Activated CD4-positive, alpha-beta T cell treated with anti-CD3 and anti-CD28 coated beads, Interleukin-2, Interleukin-6, amounts not matched to agents 100 ng/mL and 50 ng/mL, durations not matched to agents 16 hours and 8 hours (primary cell): ENCODE measurements around the gene SRP19.
"Not testable (repeated sequence)": the region's sequence is repeated elsewhere in the genome, so short reads cannot be mapped to it uniquely, and the experiment has no call there.

ENCODE experiments used
- DNase-seq: peaks from one replicate; pipeline ENCODE4 v3.0.0-alpha.2; 2020

SRP19 gene

GRCh38 chr5:112860929-112861637 lies at the start of gene SRP19:
TSS of gene SRP19 (plus strand) at chr5:112861287. CDS start at chr5:112861377, 90 bp downstream.
- DNase-seq = peak; percentile 96

DNA sequence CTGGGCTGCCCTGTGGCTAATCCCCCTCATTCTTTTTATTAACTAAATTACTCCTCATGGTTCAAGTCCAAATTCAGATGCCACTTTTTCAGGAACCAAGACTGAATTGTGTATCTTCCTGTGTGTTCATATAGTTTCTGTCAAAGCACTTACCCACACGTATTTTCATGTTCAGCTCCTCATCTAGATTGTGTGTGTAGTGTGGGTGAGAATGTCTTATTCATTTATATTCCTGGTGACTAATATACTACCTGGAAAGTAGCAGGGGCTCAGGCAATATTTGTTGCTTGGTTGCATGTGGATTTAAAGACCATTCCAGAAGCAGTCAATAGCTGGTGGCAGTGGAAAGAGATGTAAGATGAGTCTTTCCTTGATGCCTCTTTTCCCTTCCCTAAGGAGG lies 48.5 kb upstream of the SRP19 start:
- DNase-seq = peak; percentile 2

DNA sequence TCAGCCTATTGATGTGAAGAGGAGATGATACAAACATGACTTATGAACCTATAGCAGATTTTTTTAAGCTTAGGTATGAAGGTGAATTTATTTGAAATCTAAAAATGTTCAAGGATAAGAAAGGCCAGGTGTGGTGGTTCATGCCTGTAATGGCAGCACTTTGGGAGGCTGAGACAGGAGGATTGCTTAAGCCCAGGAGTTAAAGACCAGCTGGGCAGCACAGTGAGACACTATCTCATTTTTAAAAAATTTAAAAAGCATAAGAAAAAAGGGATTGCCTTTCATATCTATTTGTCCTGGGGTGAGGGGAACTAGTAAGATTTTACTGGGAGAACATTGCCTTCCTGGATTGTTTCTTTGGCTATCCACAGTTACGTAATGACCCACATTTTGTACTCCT lies 40.8 kb upstream of the SRP19 start:
- DNase-seq = no peak

GRCh38 chr5:112822456-112822855 lies 38.6 kb upstream of the SRP19 start:
- no peak for DNase-seq

DNA sequence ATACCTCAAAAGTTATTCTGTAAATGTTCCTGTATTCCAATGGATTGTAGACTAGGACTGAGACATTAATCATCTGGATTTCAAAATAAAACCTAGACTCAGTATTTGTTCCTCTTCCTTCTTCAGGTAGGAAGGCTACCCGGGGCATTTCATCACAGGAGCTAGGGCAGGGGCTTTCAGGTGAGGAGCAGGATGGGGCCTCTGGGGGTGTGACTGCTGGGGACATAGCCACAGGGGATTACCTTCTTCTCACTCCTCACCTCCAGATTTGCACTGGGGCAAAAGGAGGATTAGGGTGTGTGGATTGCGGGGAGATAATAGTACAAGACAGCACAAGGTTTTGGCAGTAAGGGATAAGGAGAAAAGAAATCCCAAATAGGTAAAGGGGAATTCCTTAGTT lies 37.9 kb upstream of the SRP19 start:
- DNase-seq = no peak

DNA sequence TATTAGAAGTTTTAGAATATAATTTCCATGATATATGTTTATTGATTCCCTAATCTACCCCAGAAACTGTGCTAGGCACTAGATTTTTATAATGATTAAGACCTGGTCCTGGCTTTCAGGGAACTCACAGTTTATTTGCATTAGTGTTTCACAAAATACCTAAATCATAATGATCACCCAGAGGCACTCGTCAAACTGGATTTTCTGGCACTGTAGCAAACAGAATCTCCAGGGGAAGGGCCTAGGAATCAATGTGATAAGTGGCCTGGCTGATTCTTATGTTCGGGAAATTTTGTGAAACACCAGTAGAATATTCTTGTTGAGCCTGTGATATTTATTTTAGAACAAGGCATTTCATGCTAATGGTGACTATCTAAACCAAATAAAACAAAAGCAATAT lies 37.4 kb upstream of the SRP19 start:
- DNase-seq = no peak

DNA sequence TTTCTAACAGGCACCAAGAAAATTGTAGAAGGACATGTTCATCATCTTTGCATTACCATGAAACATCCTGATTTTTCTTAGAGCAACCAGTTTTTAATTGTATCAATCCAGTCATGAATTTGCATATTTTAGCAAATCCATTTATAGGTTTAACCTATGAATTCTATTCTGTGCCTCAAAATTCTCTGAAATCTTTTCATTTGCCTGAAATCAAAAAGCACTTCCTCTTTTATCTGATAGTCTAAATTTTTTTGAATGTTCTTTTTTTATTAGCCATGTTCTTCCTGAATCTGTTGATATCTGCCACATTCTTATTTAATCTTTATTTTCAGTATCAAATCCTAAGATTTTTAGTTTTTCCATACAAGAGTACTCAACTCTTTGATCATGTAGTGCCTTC lies 36.9 kb upstream of the SRP19 start:
- DNase-seq = no peak

GRCh38 chr5:112830378-112830777 lies 30.7 kb upstream of the SRP19 start:
- no peak for DNase-seq

DNA sequence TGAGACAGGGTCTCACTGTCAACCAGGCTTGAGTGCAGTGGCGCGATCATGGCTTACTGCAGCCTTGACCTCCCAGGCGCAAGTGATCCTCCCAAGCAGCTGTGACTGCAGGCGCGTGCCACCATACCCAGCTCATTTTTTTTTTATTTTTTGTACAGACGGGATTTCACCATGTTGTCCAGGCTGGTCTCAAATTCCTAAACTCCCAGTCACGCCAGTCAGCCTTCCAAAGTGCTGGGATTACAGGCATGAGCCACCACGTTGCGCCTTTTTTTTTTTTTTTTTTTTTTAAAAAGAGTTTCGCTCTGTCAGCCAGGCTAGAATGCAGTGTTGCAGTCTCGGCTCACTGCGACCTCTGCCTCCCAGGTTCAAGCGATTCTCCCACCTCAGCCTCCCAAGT lies 27.1 kb upstream of the SRP19 start:
- DNase-seq = no peak

- DNase-seq = no peak
These were observed 16.6 kb upstream of the SRP19 start for GRCh38 chr5:112844489-112844888.

DNA sequence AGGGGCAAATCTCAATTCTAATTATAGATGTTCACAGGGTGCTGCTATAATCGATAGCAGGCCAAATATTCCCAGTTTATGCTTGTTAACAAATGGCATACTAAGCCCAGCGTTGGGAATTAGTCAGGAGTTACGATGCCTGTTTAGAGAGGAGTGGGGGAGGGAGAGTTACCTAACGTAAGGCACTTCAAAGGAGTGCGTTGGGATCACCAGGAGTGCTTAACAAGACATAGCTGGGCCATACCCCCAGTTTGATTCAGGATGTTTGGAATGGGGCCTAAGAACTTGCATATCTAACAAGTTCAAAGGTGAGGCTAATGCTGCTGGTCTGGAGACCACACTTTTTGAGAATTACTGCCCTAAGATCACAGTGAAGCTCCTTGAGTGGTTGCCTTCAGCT lies 14.5 kb upstream of the SRP19 start:
- no peak for DNase-seq

GRCh38 chr5:112847306-112847705 lies 13.8 kb upstream of the SRP19 start:
- no peak for DNase-seq

DNA sequence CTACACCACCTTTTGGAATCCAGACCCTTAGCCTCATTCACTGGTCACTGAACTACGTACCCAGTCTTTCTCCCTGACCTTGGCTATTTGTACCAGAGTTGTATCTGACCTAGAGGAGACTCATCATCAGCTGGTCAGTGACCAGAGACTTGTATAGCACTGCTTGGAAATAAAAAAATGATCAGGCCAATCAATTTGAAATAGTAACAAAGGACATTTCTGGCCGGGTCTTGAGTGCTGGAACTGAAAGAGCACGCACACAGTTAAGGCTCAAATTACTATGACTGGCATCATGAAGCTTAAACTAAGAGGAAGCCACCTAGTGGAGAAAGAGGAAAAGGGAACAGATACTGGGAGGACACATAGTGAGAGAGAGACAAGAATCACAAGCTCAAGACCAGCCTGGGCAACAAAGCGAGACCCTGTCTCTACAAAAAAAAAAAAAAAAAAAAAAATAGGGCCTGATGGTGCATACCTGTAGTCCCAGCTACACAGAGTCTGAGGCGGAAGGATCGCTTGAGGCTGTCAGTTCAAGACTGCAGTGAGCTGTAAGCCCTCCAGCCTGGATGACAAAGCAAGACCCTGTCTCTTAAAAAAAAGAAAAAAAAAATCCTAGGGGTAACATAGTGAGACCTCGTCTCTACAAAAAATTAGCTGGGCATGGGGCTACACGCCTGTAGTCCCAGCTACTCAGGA lies 12.8 kb upstream of the SRP19 start:
- peak; percentile 70 for DNase-seq

DNA sequence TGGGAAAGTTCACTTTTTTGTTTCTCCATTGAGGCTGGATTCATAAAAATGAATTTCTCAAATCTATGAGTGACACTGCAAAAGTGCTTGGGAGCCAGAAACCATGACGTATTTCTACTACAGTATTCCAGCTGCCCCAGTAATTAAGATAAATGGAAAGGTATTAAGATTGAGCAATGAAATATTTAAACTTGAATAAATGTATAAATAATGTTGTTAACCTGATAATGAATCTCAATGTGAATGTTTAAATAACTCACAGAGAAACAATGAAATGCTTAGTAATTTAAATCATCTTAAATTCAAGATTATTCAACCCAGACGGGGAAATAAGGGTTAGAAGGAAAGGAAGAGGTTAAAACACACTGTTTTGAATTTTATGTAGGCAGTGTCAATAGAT lies 11.2 kb upstream of the SRP19 start:
- no peak for DNase-seq

DNA sequence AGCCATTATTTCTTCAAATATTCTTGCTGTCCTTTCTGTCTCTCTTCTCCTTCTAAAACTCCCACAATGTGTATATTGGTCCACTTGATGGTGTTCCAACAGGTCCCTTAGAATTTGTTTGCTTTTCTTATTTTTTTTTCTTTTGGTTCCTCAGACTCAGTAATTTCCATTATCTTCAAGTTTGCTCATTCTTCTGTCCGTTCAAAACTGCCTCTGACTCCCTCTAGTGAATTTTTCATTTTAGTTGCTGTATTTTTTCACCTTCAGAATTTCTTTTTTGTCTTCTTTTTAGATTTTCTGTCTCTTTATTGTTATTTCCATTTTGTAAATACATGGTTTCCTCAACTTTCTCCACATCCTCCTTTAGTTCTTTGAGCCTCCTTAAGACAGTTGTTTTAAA lies 6.4 kb upstream of the SRP19 start:
- no peak for DNase-seq

- DNase-seq = no peak
These were observed 3.2 kb upstream of the SRP19 start for GRCh38 chr5:112857866-112858265.

- DNase-seq = not testable (repeated sequence)
These were observed 537 bp upstream of the SRP19 start for GRCh38 chr5:112860571-112860928.

DNA sequence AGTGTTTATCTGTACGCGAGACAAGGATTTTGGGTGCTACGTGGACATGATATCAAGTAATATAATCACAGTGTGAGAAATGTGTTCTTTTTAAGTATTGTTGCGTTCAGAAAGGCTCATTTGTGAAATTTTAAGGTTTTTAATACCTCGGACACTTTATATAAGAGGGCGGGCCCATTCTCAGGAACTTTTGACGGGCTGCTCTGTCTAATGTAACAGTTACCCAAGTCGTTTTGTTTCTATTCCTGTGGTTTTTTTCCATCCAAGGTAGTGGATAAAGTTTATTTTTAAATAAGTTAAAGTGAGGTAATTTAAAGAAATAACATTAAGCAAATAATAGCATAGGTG lies 525 bp downstream of the SRP19 start:
- DNase-seq = no peak

DNA sequence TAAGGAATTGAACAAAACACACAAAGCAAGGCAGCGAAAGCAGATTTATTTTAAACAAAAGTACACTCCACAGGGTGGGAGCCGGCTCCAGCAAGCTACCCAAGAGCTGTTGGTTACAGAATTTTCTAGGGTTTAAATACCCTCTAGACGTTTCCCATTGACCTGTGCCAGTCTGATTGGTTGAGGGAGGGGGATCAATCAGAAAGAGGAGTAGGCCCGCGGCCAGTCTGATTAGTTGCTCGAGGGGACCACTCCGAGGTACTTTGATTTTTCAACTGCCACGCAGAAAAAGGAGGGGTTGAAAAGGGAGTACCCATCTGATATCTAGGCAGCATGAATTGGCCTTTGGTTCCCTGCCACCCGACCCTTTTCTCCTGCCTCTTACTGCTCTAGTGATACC lies 998 bp downstream of the SRP19 start:
- no peak for DNase-seq

- DNase-seq = no peak
These were observed 2.5 kb downstream of the SRP19 start for GRCh38 chr5:112863549-112863948.

DNA sequence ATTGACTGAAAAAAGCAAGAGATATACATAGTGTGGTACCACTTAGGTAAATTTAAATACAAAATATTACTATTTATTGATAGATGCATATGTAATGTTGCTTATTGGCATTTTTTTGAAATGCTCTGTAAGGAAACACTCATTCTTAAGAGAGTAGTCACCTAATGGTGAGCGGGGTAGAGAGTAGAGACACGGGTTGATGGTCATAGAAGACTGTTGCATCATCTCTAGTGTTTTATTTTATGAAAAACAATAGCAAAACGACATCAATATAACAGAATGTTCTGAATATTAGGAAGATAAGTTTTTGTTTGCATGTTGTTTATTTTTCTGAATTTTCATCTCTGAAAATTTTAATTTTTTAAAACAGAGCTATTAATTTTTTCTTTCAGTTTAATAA lies 4.0 kb downstream of the SRP19 start:
- DNase-seq = no peak

GRCh38 chr5:112866739-112867138 lies 5.7 kb downstream of the SRP19 start:
- DNase-seq = no peak

DNA sequence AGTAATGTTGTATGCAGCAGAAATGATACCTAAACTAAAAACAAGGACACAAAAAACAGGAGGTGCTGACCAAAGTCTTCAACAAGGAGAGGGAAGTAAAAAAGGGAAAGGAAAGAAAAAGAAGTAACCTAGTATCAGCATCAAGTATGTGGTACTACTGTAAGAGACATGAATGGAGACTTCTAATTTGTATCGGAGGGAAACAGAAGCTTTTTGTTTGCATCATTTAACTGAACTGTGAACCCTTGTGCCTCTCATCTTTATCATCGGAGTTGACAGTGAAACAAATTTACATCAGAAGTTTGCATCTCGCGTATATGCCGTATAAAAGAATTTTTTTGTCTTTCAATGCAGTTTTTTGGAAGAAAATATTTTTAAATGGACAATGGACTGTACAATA lies 6.3 kb downstream of the SRP19 start:
- DNase-seq = no peak

- peak; percentile 47 for DNase-seq
These were observed 8.9 kb downstream of the SRP19 start for GRCh38 chr5:112869948-112870347.

- DNase-seq = no peak
These were observed 9.9 kb downstream of the SRP19 start for GRCh38 chr5:112870966-112871365.
